ENCODE measurements around the gene CBX5.
A peak's percentile ranks its signal among the peaks of the same experiment; 100 is the strongest.
"Not testable (repeated sequence)": the region's sequence is repeated elsewhere in the genome, so short reads cannot be mapped to it uniquely, and the experiment has no call there.

Gene CBX5

DNA sequence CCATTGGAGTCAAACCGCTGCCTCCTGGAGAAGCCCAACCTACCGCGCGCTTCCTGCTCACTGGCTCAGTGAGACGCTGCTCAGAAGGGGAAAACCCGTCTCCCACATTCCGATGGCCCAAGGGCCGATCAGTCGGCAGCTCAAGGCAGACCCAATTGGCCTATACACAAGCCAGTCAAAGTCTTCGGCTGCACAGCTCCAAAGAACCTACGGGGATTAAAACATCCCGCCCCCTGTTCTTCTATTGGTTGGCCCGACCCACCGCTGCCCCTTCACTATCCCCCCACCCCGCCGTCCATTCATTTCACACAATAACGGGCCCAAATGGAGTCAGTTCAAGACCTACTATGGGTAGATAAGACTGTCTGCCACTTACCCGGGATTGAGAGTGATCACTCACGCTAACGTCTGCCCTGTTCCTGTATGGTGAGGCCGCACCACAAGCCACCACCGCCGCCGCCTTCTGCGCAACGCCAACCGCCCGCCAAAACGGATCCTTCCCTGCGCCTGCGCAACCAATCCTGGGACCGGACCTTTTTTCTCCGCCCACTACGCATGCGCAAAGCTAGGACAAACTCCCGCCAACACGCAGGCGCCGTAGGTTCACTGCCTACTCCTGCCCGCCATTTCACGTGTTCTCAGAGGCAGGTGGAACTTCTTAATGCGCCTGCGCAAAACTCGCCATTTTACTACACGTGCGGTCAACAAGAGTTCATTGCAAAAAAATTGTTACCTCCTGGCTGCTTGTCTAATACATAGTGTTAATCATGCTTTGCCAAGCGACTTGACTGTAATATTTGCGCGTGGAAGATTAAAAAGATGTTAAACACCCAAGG, at the start of gene CBX5:
TSS of gene CBX5 (minus strand) at position 491 of the 836 bp plus-strand sequence. CDS start 22,472 bp downstream, outside the sequence.
- peak; percentile 98 to 99 for DNase-seq

GRCh38 chr12:54328595-54329337, 48.8 kb upstream of the CBX5 start:
- no peak for DNase-seq

- DNase-seq, result not testable (repeated sequence)
Observed at GRCh38 chr12:54325442-54326109, 45.7 kb upstream of the CBX5 start.

DNA sequence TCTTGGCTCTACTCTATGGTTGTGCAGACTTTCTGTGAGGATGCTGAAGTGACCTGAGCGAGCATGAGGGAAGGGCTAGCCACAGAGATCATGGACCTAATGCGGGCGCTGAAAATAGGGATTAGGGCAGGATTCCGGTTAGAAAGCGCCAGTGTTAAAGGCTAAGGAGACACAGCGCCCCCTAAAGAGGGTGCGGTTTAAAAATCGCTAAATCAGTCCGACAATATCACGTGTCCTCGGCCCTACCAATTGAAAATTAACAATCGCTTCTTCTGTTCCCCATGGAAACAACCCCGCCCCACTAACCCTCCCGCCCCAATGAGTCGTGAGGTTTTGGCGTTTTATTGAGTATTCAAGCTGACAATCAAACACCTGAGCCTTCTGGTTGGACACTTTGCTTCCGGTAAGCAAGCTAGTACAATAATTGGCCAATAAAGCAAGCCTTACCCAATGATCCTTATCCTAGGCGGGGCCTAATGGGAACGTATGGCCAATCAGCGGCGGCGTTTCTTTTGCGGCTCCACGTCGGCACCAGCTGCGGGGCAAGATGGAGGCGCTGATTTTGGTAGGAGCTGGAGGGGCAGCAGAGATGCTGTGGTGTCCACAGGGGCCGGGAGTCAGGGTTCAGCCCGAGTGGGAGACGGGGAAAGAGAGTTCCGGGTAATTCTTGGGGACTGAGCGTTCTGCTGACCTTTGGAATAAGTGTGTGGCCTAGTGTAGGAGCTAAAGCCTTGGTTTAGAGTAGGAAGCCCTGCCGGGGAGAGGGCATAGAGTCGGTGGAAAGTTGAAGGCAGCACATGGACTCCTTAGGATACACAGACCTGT, 44.9 kb upstream of the CBX5 start, which contains the start of gene COPZ1:
TSS of gene COPZ1 (plus strand) at position 515 of the 825 bp plus-strand sequence. CDS start at position 548, 33 bp downstream.
- DNase-seq, result peak; percentile 98

GRCh38 chr12:54321363-54321762, 41.4 kb upstream of the CBX5 start:
- no peak for DNase-seq

GRCh38 chr12:54312309-54312708, 32.4 kb upstream of the CBX5 start:
- not testable (repeated sequence) for DNase-seq

DNA sequence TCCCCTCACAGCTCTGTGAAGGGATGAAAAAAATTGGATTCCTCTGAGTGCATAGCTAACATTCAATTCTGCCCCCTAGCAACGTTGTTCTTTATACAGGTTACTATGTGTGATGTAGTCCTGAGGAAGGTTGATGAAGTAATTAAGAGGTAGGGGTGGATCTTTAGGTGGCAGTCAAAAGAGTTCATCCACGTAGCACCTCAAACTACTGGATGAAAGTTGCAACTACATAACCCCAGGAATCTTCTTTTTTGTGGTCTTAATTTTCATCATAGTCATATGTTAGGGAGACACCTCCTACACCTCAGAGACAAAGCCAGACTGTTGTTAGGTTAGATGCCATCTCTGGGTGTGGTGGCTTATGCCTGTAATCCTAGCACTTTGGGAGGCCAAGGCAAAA, 31.1 kb upstream of the CBX5 start:
- no peak for DNase-seq

DNA sequence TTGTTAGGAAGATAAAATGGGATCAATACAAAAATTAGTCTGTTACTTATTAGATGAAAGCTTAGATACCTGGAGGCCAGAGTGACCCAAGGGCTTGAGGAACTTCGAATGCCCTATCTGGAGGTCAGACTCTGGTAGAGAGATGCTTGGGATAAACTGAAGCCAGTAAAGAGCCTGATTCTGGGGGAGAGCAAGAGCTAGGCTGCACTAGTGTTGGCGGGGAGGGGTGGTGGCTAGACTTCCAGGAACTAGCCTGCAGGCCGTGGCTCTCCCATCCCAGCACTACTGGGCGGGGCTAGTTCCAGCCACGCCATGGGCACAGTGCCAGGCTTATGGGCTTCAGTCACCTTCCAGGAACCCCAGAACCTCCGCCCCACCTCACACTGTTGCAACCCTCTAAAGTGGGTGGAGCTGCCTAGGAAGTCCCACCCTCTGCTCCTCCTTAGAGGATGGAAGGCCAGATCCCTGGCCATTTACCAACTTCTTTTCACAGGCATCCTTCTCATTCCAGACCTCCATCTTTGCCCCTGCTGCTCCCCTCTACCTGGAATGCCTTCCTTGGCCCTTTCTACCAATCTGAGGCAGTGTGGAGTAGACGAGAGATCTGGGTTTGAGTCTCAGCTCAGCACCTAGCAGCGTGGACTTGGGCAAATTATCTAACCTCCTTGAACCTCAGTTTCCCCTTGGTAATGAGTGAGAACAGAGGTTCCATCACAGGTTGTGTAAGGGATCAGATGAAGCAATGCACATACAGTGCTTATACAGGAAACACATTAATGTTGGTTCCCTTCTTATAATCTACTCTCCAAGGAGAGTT, 27.2 kb upstream of the CBX5 start:
- DNase-seq, result no peak

DNA sequence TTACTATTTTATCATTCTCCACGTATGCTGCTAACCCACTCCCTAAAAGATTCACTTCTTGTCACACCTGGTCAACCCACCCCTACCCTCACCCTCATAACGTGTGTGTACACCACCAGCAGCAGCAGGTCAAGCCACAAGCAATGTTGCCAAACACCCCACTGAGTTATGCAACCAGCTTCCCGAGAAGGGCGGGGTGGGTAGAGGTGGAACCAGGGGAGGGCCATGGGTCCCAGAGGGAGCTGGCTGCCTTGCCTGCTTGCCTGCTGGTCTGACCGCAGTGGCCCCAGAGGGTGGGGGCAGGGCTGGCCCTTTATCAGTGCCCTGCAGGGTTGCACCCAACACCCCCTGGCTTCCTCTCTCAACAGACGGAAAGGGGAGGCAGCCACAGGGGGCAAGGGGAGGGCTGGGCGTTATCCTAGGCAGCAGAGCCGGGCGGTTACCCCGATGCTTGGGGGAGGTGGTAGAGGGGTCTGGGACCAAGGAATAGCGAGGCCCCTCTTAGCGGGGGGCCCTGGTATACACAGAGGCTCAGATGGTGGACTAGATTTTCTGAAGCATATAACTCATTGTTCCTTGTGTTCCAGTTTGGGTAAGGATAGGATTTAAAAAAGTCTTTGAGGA, 24.4 kb upstream of the CBX5 start:
- no peak for DNase-seq

- no peak for DNase-seq
Observed at GRCh38 chr12:54303640-54304039, 23.7 kb upstream of the CBX5 start.

DNA sequence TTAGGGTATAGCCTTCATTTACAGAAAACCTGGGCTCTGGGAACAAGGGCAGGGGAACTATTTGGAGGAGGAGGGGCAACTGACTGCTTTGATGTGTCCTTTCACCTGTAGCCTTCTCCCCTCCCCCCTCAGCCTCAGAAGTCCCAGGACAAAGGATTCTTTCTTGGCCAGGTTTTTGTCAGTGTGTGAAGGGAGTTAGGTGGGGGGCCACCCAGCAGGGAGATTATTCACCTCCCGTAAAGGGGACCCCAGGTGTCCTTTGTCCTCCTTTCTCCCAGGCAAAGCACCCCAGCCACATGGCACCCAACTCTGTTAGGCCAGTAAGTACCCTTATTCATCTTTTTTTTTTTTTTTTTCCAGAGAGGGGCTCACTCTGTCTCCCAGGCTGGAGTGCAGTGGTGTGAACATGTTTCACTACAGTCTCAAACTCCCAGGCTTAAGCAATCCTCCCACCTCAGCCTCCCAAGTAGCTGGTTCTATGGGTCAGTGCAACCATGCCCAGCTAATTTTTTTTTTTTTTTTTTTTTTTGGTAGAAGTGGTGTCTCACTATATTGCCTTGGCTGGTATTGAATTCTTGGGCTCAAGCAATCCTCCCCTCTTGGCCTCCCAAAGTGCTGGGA, 21.6 kb upstream of the CBX5 start:
- no peak for DNase-seq

GRCh38 chr12:54300732-54301427, 21.0 kb upstream of the CBX5 start, which contains the start of gene NFE2:
Gene NFE2, minus strand, starts transcription at chr12:54301015. Its CDS starts 5,767 bp downstream, at chr12:54295248.
- DNase-seq, result peak in 1 of 2 experiments; percentile 23

GRCh38 chr12:54300225-54300731, 20.4 kb upstream of the CBX5 start:
- no peak for DNase-seq

GRCh38 chr12:54299515-54300224, 19.7 kb upstream of the CBX5 start:
- no peak for DNase-seq

DNA sequence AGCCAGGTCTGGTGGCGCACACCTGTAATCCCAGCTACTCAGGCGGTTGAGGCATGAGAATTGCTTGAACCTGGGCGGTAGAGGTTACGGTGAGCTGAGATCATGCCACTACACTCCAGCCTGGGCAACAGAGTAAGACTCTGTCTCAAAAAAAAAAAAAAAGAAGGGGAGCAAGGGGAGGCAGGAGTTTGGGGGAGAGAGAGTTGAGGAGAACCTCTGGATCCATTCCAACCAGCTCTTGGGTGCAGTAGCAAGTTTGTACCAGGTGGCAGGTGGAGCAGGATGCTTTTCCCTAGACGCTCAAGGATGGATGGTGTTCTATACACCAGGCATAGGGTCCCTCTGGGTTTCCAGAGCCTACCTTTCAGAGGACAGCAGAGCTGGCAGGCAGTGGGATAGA, 19.0 kb upstream of the CBX5 start:
- DNase-seq, result no peak

DNA sequence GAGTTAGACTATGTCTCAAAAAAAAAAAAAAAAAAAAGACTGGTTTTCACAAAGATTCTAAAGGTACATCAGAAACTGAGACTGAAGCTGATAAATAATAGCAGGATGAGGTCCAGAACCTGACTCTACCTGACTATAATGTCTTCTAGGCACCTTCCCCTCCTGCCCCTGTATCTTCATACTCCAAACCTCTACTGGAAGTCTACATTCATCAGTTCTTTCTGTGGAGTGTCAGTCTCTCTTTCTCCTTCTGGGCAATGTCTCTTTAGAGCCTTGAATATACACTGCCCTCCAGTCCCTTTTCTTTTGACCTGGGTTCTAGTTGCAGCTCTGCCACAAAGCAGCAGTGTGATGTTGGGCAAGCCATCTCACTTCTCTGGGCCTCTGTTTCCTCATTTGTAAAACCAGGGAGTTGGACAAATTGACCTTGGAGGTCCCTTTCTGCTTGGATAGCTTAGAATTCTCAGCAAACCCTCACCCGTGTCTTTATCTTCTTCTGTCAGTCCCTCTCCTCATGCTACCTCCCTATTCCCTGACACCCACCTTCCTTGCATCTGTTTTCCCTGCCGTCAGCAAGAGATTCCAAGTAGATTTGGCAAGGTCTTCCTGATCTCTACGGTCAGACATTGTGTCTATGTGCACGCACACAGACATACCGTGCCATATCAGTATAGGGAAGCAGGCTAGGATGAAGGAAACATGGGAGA, 16.6 kb upstream of the CBX5 start:
- DNase-seq, result no peak

- DNase-seq, result no peak
Observed at GRCh38 chr12:54294953-54295566, 15.1 kb upstream of the CBX5 start.
